ENCODE data around the gene MORN1. TPM values are rescaled to one million over a fixed set of nuclear protein-coding genes. Genes with fewer than 3 reads are reported as not detected.

Gene MORN1
- total and polyA plus RNA-seq, 2 of the 4 experiments (the other 2 are of a cell fraction), result 3.0 to 4.2 TPM

- Histone ChIP-seq H2AK9ac (replicated peaks; ENCODE audit: low read depth, low read length, poor library complexity) (no peak overlapping the region), H3K4me3 (ENCODE audit: insufficient read depth, low read depth, low read length) (no peak overlapping the region), H2BK20ac (ENCODE audit: low read depth, low read length) (no peak overlapping the region), H2BK5ac (ENCODE audit: low read depth, low read length, poor library complexity, severe bottlenecking) (no peak overlapping the region), H2BK15ac (ENCODE audit: low read depth, low read length) (no peak overlapping the region), H3K9me3 (ENCODE audit: control insufficient read depth, insufficient read depth, low read length) (no peaks in the 10 kb centered on the region), H4K20me1 (ENCODE audit: insufficient read depth, low read length) (peaks cover 93% of the 10 kb centered on the region), H3K9me1 (ENCODE audit: insufficient read depth, low read length) (peaks cover 52% of the 10 kb centered on the region), H2AFZ (replicated peaks; ENCODE audit: low read length, poor library complexity) (no peak overlapping the region), H4K91ac (ENCODE audit: insufficient read depth, low read depth, low read length) (no peak overlapping the region), H2BK120ac (ENCODE audit: low read depth, low read length) (no peak overlapping the region), H3K79me1 (ENCODE audit: low read depth in 1 of 2, low read length in 2 of 2) (peaks cover 13 to 86% of the 10 kb centered on the region in 2 experiments), H3K9ac (ENCODE audit: low read depth, low read length) (no peak overlapping the region), H3K56ac (ENCODE audit: extremely low read depth, insufficient read depth, low read length) (no peak overlapping the region), H3K4ac (ENCODE audit: low read depth, low read length) (0 out of 2 replicates have a peak overlapping the region, but pooled peaks have one; percentile 20), H4K8ac (ENCODE audit: low read depth in 2 of 2, low read length in 2 of 2) (no peak overlapping the region; a peak in 1 of 4 replicates), H3K14ac (replicated peaks; ENCODE audit: low read depth, low read length) (no peak overlapping the region), H2AK5ac (ENCODE audit: low read depth, low read length) (peak overlapping the region; percentile 45; the same call in 1 of the 2 replicates), H3K4me1 (ENCODE audit: control insufficient read depth, insufficient read depth, low read length) (peaks cover 73% of the 10 kb centered on the region), H3K27ac (ENCODE audit: insufficient read depth, low read length) (no peak overlapping the region; the same call in 1 of the 2 replicates), H3K18ac (ENCODE audit: low read depth, low read length) (no peak overlapping the region), H3K23ac (ENCODE audit: low read depth, low read length) (0 out of 2 replicates have a peak overlapping the region, but pooled peaks have one; percentile 48), H3K36me3 (ENCODE audit: control insufficient read depth, insufficient read depth, low read length) (peaks cover 6% of the 10 kb centered on the region), H3K4me2 (ENCODE audit: low read depth, low read length) (no peak overlapping the region), H3K27me3 (ENCODE audit: control insufficient read depth, insufficient read depth, low read length) (no peaks in the 10 kb centered on the region), H4K5ac (ENCODE audit: low read depth, low read length) (no peak overlapping the region)
- ATAC-seq (ENCODE audit: low read depth), result no peak
- CTCF ChIA-PET, result no interaction called here
- dilution Hi-C loops (cut with HindIII; ENCODE audit: low sequenced_read_pairs, unreplicated experiment) (no loop called here), in situ Hi-C loops (cut with MboI; ENCODE audit: low sequenced_read_pairs) (no loop called here), intact Hi-C loops (cut with micrococcal nuclease) (no loop called here)
- TF ChIP-seq CTCF (conservative IDR thresholded peaks at IDR 0.05; ENCODE audit: low read depth, low read length) (no peak), MAZ (IDR thresholded peaks at IDR 0.05; ENCODE audit: borderline replicate concordance, low read depth, low read length) (no peak), MAFK (IDR thresholded peaks at IDR 0.05; ENCODE audit: low read depth, low read length) (no peak), CEBPB (IDR thresholded peaks at IDR 0.05; ENCODE audit: low read depth, low read length) (no peak), SMC3 (IDR thresholded peaks at IDR 0.05; ENCODE audit: low read depth, low read length) (no peak), RCOR1 (IDR thresholded peaks at IDR 0.05; ENCODE audit: insufficient replicate concordance, low read length) (no peak)
- BruUV-seq (replicated peaks), result no TSS peak
- no peak for DNase-seq
- POLR2A ChIA-PET (ENCODE audit: unreplicated experiment), result no interaction called here
- WGBS, 2 experiments (ENCODE audit: extremely low coverage in 2 of 2, insufficient read length in 1 of 2), result 48% methylated on average over 9 of the region's 24 CpGs; no CpG with 5 or more reads in 1 of the 2 experiments
Observed at GRCh38 chr1:2274231-2274928, 117.0 kb downstream of the MORN1 start.

Data from IMR-90 (cell line).